Neuronal stem cell (in vitro differentiated cells): ENCODE data around the gene MTUS2.

Experiments
- DNase-seq: peaks from one replicate; pipeline ENCODE4 v3.0.0-alpha.2; 2013; ENCODE audit warnings: low spot score
- H2AFZ ChIP-seq: one replicate; pipeline ENCODE4 v1.6.1; 2013; ENCODE audit warnings: mild to moderate bottlenecking, low read length, inconsistent platforms
- H2AK5ac ChIP-seq: 2 replicates; pipeline ENCODE4 v1.6.1; 2013; ENCODE audit warnings: low read depth, mild to moderate bottlenecking, inconsistent platforms, low read length, moderate library complexity, mixed read lengths
- H2BK120ac ChIP-seq: 2 replicates; pipeline ENCODE4 v1.6.1; 2013; ENCODE audit warnings: low read depth, mild to moderate bottlenecking, inconsistent platforms, low read length, moderate library complexity, mixed read lengths
- H2BK12ac ChIP-seq: one replicate; pipeline ENCODE4 v1.6.1; 2013; ENCODE audit warnings: low read length, inconsistent platforms
- H2BK15ac ChIP-seq: 2 replicates; pipeline ENCODE4 v1.6.1; 2013; ENCODE audit warnings: mild to moderate bottlenecking, low read length, inconsistent platforms, mixed read lengths
- H2BK5ac ChIP-seq: one replicate; pipeline ENCODE4 v1.6.1; 2013; ENCODE audit warnings: inconsistent platforms, mild to moderate bottlenecking, low read length, moderate library complexity
- H3K14ac ChIP-seq: one replicate; pipeline ENCODE4 v1.6.1; 2013; ENCODE audit warnings: low read length, inconsistent platforms
- H3K18ac ChIP-seq: 2 replicates; pipeline ENCODE4 v1.6.1; 2013; ENCODE audit warnings: low read length, inconsistent platforms
- H3K23ac ChIP-seq: 2 replicates; pipeline ENCODE4 v1.6.1; 2013; ENCODE audit warnings: low read depth, mild to moderate bottlenecking, mixed read lengths, low read length, inconsistent platforms; ENCODE audit not compliant: poor library complexity
- H3K27ac ChIP-seq: replicated peaks from 3 replicates; pipeline ENCODE4 v1.5.1; 2013; ENCODE audit warnings: low read length, inconsistent platforms
- H3K27me3 ChIP-seq, 3 experiments: 2 replicates each; pipeline ENCODE4 v1.6.1; 2013; ENCODE audit warnings: low read length in 3 of 3, mild to moderate bottlenecking in 2 of 3, inconsistent platforms in 1 of 3, low read depth in 1 of 3, mixed read lengths in 1 of 3, moderate library complexity in 1 of 3; ENCODE audit not compliant: control insufficient read depth in 3 of 3, insufficient read depth in 3 of 3
- H3K36me3 ChIP-seq, 2 donors: replicated peaks in 1 of 2; 2 replicates each; pipeline ENCODE4 v1.6.1; 2013; ENCODE audit warnings: low read length in 2 of 2; ENCODE audit not compliant: control insufficient read depth in 2 of 2, insufficient read depth in 2 of 2
- H3K4ac ChIP-seq: 2 replicates; pipeline ENCODE4 v1.6.1; 2013; ENCODE audit warnings: inconsistent platforms, mild to moderate bottlenecking, low read length, moderate library complexity
- H3K4me1 ChIP-seq, 2 donors: 1 replicate in 1 of 2; 2 replicates in 1 of 2; pipeline ENCODE4 v1.6.1; 2013; ENCODE audit warnings: low read length in 2 of 2, low read depth in 1 of 2; ENCODE audit not compliant: control insufficient read depth in 2 of 2, insufficient read depth in 1 of 2
- H3K4me2 ChIP-seq: one replicate; pipeline ENCODE4 v1.6.1; 2013; ENCODE audit warnings: mild to moderate bottlenecking, low read length, inconsistent platforms; ENCODE audit not compliant: insufficient read depth, poor library complexity, severe bottlenecking
- H3K4me3 ChIP-seq, 2 donors: 2 replicates each; pipeline ENCODE4 v1.5.1; 2013; ENCODE audit warnings: low read length in 2 of 2, mild to moderate bottlenecking in 2 of 2, inconsistent platforms in 1 of 2, moderate library complexity in 1 of 2
- H3K79me1 ChIP-seq: one replicate; pipeline ENCODE4 v1.6.1; 2013; ENCODE audit warnings: low read depth, mild to moderate bottlenecking, inconsistent platforms, low read length, moderate library complexity
- H3K9ac ChIP-seq: one replicate; pipeline ENCODE4 v1.6.1; 2013; ENCODE audit warnings: mild to moderate bottlenecking, low read depth, low read length, inconsistent platforms; ENCODE audit not compliant: poor library complexity
- H3K9me3 ChIP-seq, 2 donors: replicated peaks in 1 of 2; 2 replicates each; pipeline versions ENCODE3 to v1.6.1; 2013; ENCODE audit warnings: low read length in 2 of 2, mild to moderate bottlenecking in 2 of 2, inconsistent platforms in 1 of 2, low read depth in 1 of 2, mixed read lengths in 1 of 2, moderate library complexity in 1 of 2; ENCODE audit not compliant: control insufficient read depth in 2 of 2, insufficient read depth in 1 of 2
- H4K8ac ChIP-seq: one replicate; pipeline ENCODE4 v1.6.1; 2013; ENCODE audit warnings: low read depth, mild to moderate bottlenecking, inconsistent platforms, low read length, moderate library complexity
- H4K91ac ChIP-seq: one replicate; pipeline ENCODE4 v1.6.1; 2013; ENCODE audit warnings: low read length, low read depth, mild to moderate bottlenecking, inconsistent platforms; ENCODE audit not compliant: poor library complexity
- WGBS, 2 donors: extraction: QIAGEN DNeasy Blood & Tissue Kit; methylation state at CpG; one replicate each; pipeline ENCODE4 v1.1.7; 2013; ENCODE audit warnings: missing lambda C conversion rate in 2 of 2, mixed read lengths in 1 of 2; ENCODE audit not compliant: insufficient read length in 2 of 2, insufficient replicate concordance in 1 of 2; ENCODE audit errors: extremely low coverage in 2 of 2; 5-methylcytosine and 5-hydroxymethylcytosine counted together

The MTUS2 gene

DNA sequence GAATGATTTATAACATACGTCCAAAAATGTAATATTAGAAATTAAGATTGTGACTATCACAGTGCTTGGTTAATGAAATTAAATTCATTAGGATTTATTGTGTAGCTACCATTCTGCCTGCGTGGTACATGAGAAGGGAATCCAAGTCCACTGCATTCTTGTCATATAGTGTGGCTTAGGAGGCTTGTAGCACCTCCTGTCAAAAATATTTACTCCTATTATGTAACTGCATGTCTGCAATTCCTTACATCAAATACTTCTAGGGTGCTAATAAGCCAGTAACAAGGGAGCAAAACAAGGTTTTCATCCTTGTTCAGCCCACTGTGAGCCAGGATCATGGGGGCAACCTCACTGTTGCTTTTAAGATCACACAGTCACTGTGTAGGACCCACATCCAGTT lies 576.3 kb downstream of the MTUS2 start:
- Histone ChIP-seq H3K27me3 (peaks cover 0 to 4% (median 0%) of the 10 kb centered on the region in 3 experiments), H3K27ac (no peak overlapping the region), H3K14ac (no peak overlapping the region), H3K4me1 (peaks cover 0 to 2% of the 10 kb centered on the region in 2 donors), H2BK120ac (no peak overlapping the region), H3K18ac (no peak overlapping the region), H3K4me2 (no peak overlapping the region), H4K8ac (no peak overlapping the region), H3K9ac (no peak overlapping the region), H3K36me3 (no peaks in the 10 kb centered on the region), H2BK5ac (no peak overlapping the region), H2BK15ac (no peak overlapping the region), H3K9me3 (no peaks in the 10 kb centered on the region), H3K4ac (no peak overlapping the region), H2BK12ac (no peak overlapping the region), H3K4me3 (no peak overlapping the region), H2AFZ (no peak overlapping the region), H2AK5ac (no peak overlapping the region), H4K91ac (no peak overlapping the region), H3K79me1 (no peaks in the 10 kb centered on the region), H3K23ac (no peak overlapping the region)
- no peak for DNase-seq
- WGBS, 2 donors = no CpG with 5 or more reads among the region's 2 CpGs

DNA sequence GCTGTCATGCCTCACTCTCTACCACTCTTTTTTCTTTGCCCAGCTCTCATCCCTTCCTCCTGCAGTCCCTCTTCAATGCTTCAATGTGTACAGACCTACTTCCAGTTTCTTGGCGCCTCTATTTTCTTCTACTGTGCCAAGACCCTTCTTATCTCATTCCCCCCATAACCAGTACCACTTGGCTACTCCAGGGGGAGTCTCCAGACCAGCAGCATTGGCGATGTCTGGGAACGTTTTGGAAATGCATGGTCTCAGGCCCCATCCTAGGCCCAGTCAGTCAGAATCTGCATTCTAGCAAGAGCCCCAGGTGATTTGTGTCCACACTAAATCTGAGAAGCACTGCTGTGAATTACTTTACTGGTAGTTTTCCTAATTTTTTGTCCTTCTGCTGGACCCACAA lies 577.1 kb downstream of the MTUS2 start:
- no peak overlapping the region for H3K4me2 ChIP-seq
- no peak overlapping the region for H2BK120ac ChIP-seq
- H4K91ac ChIP-seq = no peak overlapping the region
- no peaks in the 10 kb centered on the region for H3K9me3 ChIP-seq
- no peak overlapping the region for H4K8ac ChIP-seq
- no peak overlapping the region for H2AFZ ChIP-seq
- H2BK5ac ChIP-seq = no peak overlapping the region
- H3K4me3 ChIP-seq = no peak overlapping the region
- H2AK5ac ChIP-seq = no peak overlapping the region
- H3K4ac ChIP-seq = no peak overlapping the region
- no peak overlapping the region for H2BK12ac ChIP-seq
- peaks cover 0 to 4% (median 0%) of the 10 kb centered on the region in 3 experiments for H3K27me3 ChIP-seq
- H3K79me1 ChIP-seq = no peaks in the 10 kb centered on the region
- H3K18ac ChIP-seq = no peak overlapping the region
- no peak overlapping the region for H3K27ac ChIP-seq
- H2BK15ac ChIP-seq = no peak overlapping the region
- DNase-seq = no peak
- H3K23ac ChIP-seq = no peak overlapping the region
- no CpG with 5 or more reads among the region's 3 CpGs for WGBS, 2 donors
- H3K36me3 ChIP-seq = no peaks in the 10 kb centered on the region
- no peak overlapping the region for H3K9ac ChIP-seq
- H3K14ac ChIP-seq = no peak overlapping the region
- H3K4me1 ChIP-seq = peaks cover 0 to under 1% of the 10 kb centered on the region in 2 donors

DNA sequence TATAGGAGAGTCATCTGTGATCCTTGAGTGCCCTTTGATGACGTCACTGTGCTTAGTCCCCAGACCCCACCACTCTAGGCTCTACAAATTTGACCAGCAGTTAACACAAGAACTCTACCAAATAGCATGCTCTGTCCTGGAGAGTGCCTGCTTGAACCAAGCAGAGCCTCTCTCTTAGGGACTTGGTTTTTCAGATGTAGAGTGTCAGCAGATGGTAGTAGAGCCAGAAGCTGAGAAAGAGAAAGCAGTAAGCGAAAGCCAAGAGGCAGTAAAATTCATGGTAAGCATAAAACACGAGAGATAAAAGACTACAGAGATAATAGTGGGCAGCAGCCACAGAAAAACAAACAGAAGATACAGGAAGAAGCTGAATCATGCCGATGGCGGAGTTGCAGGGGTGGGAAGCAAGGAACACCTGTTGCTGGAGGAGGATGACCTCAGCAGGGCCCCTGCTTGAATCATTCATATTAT lies 582.1 kb downstream of the MTUS2 start:
- Histone ChIP-seq H2BK5ac (no peak overlapping the region), H3K4ac (no peak overlapping the region), H2BK15ac (no peak overlapping the region), H3K9ac (no peak overlapping the region), H3K4me1 (peaks cover 0 to 4% of the 10 kb centered on the region in 2 donors), H3K27me3 (no peaks in the 10 kb centered on the region), H3K79me1 (no peaks in the 10 kb centered on the region), H3K9me3 (no peaks in the 10 kb centered on the region), H3K27ac (no peak overlapping the region), H2BK12ac (no peak overlapping the region), H3K4me2 (no peak overlapping the region), H3K4me3 (no peak overlapping the region), H4K8ac (no peak overlapping the region), H3K36me3 (no peaks in the 10 kb centered on the region), H2AFZ (no peak overlapping the region), H2BK120ac (no peak overlapping the region), H4K91ac (no peak overlapping the region), H3K14ac (no peak overlapping the region), H3K23ac (no peak overlapping the region), H3K18ac (no peak overlapping the region), H2AK5ac (no peak overlapping the region)
- DNase-seq = no peak
- WGBS, 2 donors = no CpG with 5 or more reads among the region's 5 CpGs

DNA sequence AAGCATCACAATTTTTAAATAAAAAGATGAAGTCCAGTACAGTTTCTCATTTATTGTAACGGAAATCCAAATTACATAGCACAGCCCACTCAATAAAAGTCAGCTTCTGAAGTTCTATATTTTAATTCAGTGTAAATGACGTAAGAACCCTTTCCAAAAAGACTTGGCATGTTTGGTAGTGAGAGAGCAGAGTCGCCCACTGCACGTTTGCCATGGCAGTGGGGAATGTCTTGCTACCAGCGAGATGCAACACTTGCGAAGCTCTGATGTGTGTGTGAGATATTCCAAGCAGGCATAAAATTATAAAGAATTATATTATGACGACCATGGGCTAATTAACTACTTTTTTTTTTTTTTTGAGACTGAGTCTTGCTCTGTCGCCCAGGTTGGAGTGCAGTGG lies 585.3 kb downstream of the MTUS2 start:
- Histone ChIP-seq H2BK12ac (no peak overlapping the region), H2BK120ac (no peak overlapping the region), H3K27me3 (no peaks in the 10 kb centered on the region), H3K79me1 (no peaks in the 10 kb centered on the region), H3K4me1 (peaks cover 0 to 4% of the 10 kb centered on the region in 2 donors), H2BK15ac (no peak overlapping the region), H3K27ac (no peak overlapping the region), H2AK5ac (no peak overlapping the region), H4K91ac (no peak overlapping the region), H2BK5ac (no peak overlapping the region), H3K4me2 (no peak overlapping the region), H3K9me3 (no peaks in the 10 kb centered on the region), H3K14ac (no peak overlapping the region), H2AFZ (no peak overlapping the region), H4K8ac (no peak overlapping the region), H3K9ac (no peak overlapping the region), H3K36me3 (no peaks in the 10 kb centered on the region), H3K4me3 (no peak overlapping the region), H3K4ac (no peak overlapping the region), H3K23ac (no peak overlapping the region), H3K18ac (no peak overlapping the region)
- no CpG with 5 or more reads among the region's 8 CpGs for WGBS, 2 donors
- no peak for DNase-seq
